ENCODE results near the gene CLSTN1.
"Not testable (repeated sequence)": the region's sequence is repeated elsewhere in the genome, so short reads cannot be mapped to it uniquely, and the experiment has no call there.

Gene CLSTN1

GRCh38 chr1:9826616-9827015, 2.9 kb upstream of the CLSTN1 start:
- in situ Hi-C loops (cut with MboI; ENCODE audit: low sequenced_read_pairs) = no loop called here

GRCh38 chr1:9826087-9826486, 2.3 kb upstream of the CLSTN1 start:
- in situ Hi-C loops (cut with MboI; ENCODE audit: low sequenced_read_pairs) = no loop called here

GRCh38 chr1:9825093-9826074, 1.6 kb upstream of the CLSTN1 start:
- in situ Hi-C loops (cut with MboI; ENCODE audit: low sequenced_read_pairs) = no loop called here

GRCh38 chr1:9824702-9825089, 931 bp upstream of the CLSTN1 start:
- in situ Hi-C loops (cut with MboI; ENCODE audit: low sequenced_read_pairs) = no loop called here

DNA sequence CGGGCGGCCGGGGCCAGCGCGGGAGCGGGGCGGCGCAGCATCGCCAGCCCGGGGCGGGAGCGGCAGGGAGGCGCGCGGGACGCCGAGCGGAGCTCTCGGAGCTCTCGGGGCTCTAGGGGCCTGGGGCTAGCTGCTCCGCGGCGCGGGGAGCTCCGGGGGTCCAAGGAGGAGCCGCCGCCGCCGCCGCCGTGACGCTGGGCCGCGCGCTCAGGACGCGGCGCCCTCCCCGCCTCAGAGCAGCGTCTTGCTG, 147 bp downstream of the CLSTN1 start:
- in situ Hi-C loops (cut with MboI; ENCODE audit: low sequenced_read_pairs) = no loop called here

DNA sequence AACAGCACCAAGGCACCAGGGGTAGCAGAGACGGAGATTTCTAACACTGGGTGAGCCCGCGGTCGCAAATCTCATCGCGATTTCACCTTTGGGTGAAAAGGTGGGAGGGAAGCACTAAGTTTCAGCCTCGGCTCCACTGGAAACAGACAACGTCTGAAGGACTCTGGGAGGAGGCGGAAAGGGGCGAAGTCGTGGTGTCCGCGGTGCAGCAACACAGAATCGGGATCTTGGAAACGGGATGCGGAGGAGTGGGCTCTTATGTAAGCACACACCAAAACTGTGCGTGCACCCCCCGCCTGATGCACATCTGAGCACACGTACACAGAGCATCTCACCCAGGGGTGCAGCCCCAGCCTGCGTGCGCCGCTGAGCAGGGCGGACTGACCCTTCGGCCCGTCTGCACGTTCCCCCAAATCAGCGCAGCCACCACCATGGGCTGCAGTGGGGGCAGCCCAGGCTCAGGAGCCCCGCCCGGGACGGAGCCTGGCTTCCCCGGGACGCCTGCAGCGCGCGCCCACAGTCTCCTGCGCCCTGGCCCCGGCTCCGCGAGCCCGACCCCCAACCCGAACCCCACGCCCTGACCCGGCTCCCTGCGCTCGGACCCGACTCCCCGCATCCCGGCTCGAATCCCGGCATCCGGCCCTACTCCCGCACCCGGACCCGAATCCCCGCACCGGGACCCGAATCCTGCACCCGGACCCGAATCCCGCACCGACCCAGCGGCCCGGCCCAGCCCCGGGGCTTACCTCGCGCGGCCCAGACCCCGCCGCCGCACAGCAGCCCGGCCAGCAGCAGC, 670 bp downstream of the CLSTN1 start:
- in situ Hi-C loops (cut with MboI; ENCODE audit: low sequenced_read_pairs) = no loop called here

GRCh38 chr1:9822490-9822889, 1.3 kb downstream of the CLSTN1 start:
- in situ Hi-C loops (cut with MboI; ENCODE audit: low sequenced_read_pairs) = no loop called here

GRCh38 chr1:9821710-9822109, 2.1 kb downstream of the CLSTN1 start:
- in situ Hi-C loops (cut with MboI; ENCODE audit: low sequenced_read_pairs) = no loop called here

GRCh38 chr1:9820521-9820920, 3.2 kb downstream of the CLSTN1 start:
- in situ Hi-C loops (cut with MboI; ENCODE audit: low sequenced_read_pairs) = no loop called here

- in situ Hi-C loops (cut with MboI; ENCODE audit: low sequenced_read_pairs) = no loop called here
Observed at GRCh38 chr1:9817734-9818133, 6.0 kb downstream of the CLSTN1 start.

DNA sequence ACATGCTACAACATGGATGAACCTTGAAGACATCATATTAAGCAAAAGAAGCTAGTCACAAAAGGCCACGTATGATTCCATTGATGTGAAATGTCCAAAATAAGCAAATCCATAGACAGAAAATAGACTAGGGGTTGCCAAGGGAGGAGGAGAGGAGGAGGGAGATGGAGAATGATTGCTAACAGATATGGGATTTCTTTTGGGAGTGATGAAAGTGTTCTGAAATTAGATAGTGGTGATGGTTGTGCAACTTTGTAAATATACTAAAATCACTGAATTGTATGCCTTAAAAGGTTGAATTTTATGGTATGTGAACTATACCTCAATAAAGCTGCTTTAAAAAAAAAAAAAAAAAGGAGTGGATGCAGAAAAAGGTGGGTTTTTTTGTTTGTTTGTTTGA, 7.6 kb downstream of the CLSTN1 start:
- in situ Hi-C loops (cut with MboI; ENCODE audit: low sequenced_read_pairs) = no loop called here

- in situ Hi-C loops (cut with MboI; ENCODE audit: low sequenced_read_pairs) = no loop called here
Observed at GRCh38 chr1:9815150-9815549, 8.6 kb downstream of the CLSTN1 start.

DNA sequence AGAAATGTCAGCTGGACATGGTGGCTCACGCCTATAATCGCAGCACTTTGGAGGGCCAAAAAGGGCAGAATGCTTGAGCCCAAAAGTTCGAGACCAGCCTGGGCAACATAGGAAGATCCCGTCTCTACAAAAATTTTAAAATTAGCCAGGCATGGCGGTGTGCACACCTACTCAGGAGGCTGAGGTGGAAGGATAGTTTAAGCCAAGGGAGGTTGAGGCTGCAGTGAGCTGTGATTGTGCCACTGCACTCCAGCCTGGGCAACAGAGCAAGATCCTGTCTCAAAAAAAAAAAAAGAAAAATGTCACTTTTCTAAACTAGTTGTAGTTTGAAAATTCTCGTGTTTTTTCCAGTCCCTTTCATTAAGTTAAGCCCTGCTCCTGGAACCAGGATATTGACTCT, 9.1 kb downstream of the CLSTN1 start:
- in situ Hi-C loops (cut with MboI; ENCODE audit: low sequenced_read_pairs) = no loop called here

- in situ Hi-C loops (cut with MboI; ENCODE audit: low sequenced_read_pairs) = no loop called here
Observed at GRCh38 chr1:9811239-9811966, 12.4 kb downstream of the CLSTN1 start.

- in situ Hi-C loops (cut with MboI; ENCODE audit: low sequenced_read_pairs) = no loop called here
Observed at GRCh38 chr1:9809100-9809510, 14.7 kb downstream of the CLSTN1 start.

DNA sequence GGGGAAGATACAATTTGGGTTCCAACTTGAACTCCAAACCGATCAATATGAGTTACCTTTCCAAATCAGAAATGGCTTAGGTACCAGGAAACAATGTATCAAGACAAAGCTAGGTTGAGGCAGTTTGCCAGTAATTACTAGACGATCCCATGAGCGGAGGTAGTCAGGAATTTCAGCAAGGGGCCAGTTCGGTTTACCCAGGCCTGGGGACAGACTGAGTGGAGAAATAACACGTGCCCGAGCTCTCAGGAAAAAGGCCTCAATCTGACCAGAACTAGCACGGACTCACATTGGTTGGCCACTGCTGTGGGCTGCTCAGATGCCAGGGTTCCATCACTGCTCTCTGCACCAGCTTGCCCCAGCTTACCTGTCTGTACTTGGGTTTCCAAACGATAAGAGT, 15.3 kb downstream of the CLSTN1 start:
- in situ Hi-C loops (cut with MboI; ENCODE audit: low sequenced_read_pairs) = no loop called here

DNA sequence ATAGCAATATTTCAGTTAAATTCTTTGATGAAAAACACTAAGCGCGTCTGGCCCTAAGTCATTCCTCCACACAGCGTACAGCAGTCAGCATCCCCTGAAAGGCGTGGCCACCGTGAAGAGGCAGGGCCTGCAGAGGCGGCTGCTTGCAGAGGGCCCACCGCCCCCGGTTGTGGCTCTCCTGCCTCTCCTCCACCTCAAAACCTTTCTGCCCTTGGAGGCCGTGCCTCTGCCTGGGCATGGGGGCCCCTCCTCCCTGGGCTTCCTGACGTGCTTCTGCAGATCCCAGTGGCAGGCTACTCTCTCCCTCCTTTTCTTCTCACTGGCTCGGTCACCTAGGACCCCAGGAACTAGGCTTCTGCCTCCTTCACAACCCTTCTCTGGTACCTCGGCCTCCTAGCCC, 16.2 kb downstream of the CLSTN1 start:
- in situ Hi-C loops (cut with MboI; ENCODE audit: low sequenced_read_pairs) = no loop called here

DNA sequence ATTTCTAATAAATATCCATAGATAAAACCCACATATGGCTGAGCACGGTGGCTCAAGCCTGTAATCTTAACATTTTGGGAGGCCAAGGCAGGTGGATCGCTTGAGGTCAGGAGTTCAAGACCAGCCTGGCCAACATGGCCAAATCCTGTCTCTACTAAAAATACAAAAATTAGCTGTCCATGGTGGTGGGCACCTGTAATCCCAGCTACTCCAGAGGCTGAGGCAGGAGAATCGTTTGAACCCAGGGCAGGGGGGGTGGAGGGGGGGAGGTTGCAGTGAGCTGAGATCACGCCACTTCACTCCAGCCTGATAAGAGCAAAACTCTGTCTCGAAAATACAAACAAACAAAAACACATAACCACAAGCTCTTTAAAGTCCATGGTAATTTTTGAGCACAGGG, 17.8 kb downstream of the CLSTN1 start:
- in situ Hi-C loops (cut with MboI; ENCODE audit: low sequenced_read_pairs) = not testable (repeated sequence)

GRCh38 chr1:9805006-9805508, 18.7 kb downstream of the CLSTN1 start:
- in situ Hi-C loops (cut with MboI; ENCODE audit: low sequenced_read_pairs) = no loop called here

- in situ Hi-C loops (cut with MboI; ENCODE audit: low sequenced_read_pairs) = not testable (repeated sequence)
Observed at GRCh38 chr1:9803003-9803918, 20.5 kb downstream of the CLSTN1 start.
